Activated CD4-positive, alpha-beta T cell treated with anti-CD3 and anti-CD28 coated beads, Interleukin-2, amount 10 ng/mL, durations not matched to agents 7 days and 5 days (primary cell): ENCODE data around the gene CDKL1. TPM values are rescaled to one million over a fixed set of nuclear protein-coding genes. Genes with fewer than 3 reads are reported as not detected.

Experiments
- CTCF ChIA-PET: fragments of 350-600 bp; sonication (Branson Sonifier 250); formaldehyde crosslinking; loops from one replicate; lab custom pipeline; 2021; ENCODE audit warnings: antibody characterized with exemption; lab: Charles Lee
- POLR2A ChIA-PET: fragments of 350-600 bp; sonication (Branson Sonifier 250); formaldehyde crosslinking; loops from one replicate; lab custom pipeline; 2021; ENCODE audit warnings: antibody characterized with exemption; lab: Charles Lee
- DNase-seq: peaks from one replicate; pipeline ENCODE4 v3.0.0-alpha.2; 2020
- H3K27ac Mint-ChIP-seq: one replicate; pipeline ENCODE4 v1.8.0; 2021; ENCODE audit warnings: mild to moderate bottlenecking, moderate library complexity, mixed read lengths
- H3K27me3 Mint-ChIP-seq: one replicate; pipeline ENCODE4 v1.8.0; 2021; ENCODE audit warnings: mixed read lengths
- H3K36me3 Mint-ChIP-seq: one replicate; pipeline ENCODE4 v1.8.0; 2021; ENCODE audit warnings: low read depth, mixed read lengths
- H3K4me1 Mint-ChIP-seq: one replicate; pipeline ENCODE4 v1.8.0; 2021; ENCODE audit warnings: mixed read lengths
- H3K4me3 Mint-ChIP-seq: one replicate; pipeline ENCODE4 v1.8.0; 2021; ENCODE audit warnings: mild to moderate bottlenecking, moderate library complexity, mixed read lengths
- H3K9me3 Mint-ChIP-seq: one replicate; pipeline ENCODE4 v1.8.0; 2021; ENCODE audit warnings: mixed read lengths
- total RNA-seq, 2 experiments: library from RNA; stranded (reverse); gene quantifications; one replicate each; pipeline ENCODE4 v1.2.3, GENCODE V29; 2021

The CDKL1 gene
- total RNA-seq, 2 experiments from 2014 or later, result 11.5 to 14.6 TPM

DNA sequence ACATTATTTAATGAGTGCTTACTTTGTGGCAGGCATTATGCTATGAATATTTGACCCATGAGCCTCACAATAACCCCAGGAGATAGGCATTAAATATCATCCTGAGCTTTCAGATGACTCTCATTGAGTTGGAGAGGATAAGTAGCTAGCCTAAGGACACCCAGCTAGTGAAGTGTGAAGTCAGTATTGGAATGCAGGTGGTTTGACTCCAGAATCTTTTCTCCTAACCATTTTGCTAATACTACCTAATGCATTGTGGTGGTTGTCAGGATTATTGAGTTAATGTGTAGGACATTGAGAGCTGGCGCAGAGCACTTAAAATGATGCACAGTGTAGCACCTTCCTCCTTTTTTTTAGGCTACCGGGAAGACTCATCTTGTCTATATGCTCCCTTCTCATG is 3.8 kb upstream of the CDKL1 start:
- no peak overlapping the region for H3K27ac Mint-ChIP-seq
- peaks cover 13% of the 10 kb centered on the region for H3K4me1 Mint-ChIP-seq
- no peak overlapping the region for H3K4me3 Mint-ChIP-seq
- H3K9me3 Mint-ChIP-seq, result no peaks in the 10 kb centered on the region
- DNase-seq, result no peak
- ChIA-PET CTCF (interaction anchor here (0.6 to 0.9 kb wide), 3 partner anchors 21 to 409 kb away, joined by 3 read pairs; no protein-coding TSS in a partner anchor), POLR2A (no interaction called here)
- peaks cover 10% of the 10 kb centered on the region for H3K27me3 Mint-ChIP-seq
- peaks cover 2% of the 10 kb centered on the region for H3K36me3 Mint-ChIP-seq

DNA sequence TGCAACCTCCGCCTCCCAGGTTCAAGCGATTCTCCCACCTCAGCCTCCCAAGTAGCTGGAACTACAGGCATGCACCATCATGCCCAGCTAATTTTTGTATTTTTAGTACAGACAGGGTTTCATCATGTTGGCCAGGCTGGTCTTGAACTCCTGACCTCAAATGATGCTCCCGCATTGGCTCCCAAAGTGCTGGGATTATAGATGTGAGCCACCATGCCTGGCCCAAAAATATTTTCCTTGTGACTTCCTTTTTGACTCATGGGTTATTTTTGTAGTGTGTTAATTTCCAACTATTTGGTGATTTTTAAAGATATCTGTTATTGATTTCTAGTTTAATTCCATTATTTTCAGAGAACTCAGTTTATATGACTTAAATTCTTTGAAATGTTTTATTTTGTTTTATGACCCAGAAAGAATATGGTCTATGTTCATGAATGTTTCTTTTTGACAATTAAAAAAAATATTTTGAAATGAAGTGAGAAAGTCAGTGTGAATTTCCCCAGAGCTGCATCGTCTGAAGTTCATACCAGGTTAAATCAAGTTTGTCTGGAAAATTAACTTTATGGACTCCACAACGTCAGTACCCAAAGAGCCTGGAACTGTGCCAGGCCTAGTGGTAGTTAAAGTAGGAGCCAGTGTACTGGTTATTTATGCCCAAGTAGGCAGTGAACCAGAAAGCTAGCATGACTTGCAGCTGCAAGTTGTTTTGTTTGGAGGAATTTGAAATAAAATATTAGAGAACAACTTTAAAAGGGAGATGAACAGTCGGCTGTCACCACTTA is 2.8 kb upstream of the CDKL1 start:
- peaks cover 13% of the 10 kb centered on the region for H3K4me1 Mint-ChIP-seq
- ChIA-PET CTCF (interaction anchor here (0.6 to 0.9 kb wide), 2 partner anchors 20 to 163 kb away, joined by 3 read pairs; no protein-coding TSS in a partner anchor), POLR2A (no interaction called here)
- no peaks in the 10 kb centered on the region for H3K9me3 Mint-ChIP-seq
- peaks cover 2% of the 10 kb centered on the region for H3K36me3 Mint-ChIP-seq
- H3K27ac Mint-ChIP-seq, result no peak overlapping the region
- DNase-seq, result no peak
- H3K27me3 Mint-ChIP-seq, result peaks cover 10% of the 10 kb centered on the region
- no peak overlapping the region for H3K4me3 Mint-ChIP-seq

DNA sequence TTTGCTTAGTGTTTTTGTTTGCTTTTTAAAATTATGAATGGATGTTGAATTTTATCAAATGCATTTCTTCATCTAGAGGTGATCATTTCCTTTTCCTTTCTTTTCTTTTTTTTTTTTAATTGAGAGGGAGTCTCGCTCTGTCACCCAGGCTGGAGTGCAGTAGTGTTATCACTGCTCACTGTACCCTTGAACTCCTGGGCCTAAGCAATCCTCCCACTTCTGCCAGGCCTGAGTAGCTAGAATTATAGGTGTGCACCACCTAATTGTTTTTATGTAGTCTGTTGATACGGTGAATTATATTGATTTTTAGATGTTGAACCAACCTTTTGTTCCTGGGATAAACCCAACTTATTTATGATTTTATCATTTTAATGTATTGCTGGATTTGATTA is 1.5 kb upstream of the CDKL1 start:
- Mint-ChIP-seq H3K4me1 (peaks cover 13% of the 10 kb centered on the region), H3K36me3 (peaks cover 2% of the 10 kb centered on the region), H3K27me3 (peaks cover 10% of the 10 kb centered on the region), H3K9me3 (no peaks in the 10 kb centered on the region), H3K27ac (no peak overlapping the region), H3K4me3 (no peak overlapping the region)
- DNase-seq, result no peak
- ChIA-PET POLR2A (no interaction called here), CTCF (interaction anchor here (0.5 kb wide), 1 partner anchor 231 kb away, joined by 4 read pairs; no protein-coding TSS in a partner anchor)

DNA sequence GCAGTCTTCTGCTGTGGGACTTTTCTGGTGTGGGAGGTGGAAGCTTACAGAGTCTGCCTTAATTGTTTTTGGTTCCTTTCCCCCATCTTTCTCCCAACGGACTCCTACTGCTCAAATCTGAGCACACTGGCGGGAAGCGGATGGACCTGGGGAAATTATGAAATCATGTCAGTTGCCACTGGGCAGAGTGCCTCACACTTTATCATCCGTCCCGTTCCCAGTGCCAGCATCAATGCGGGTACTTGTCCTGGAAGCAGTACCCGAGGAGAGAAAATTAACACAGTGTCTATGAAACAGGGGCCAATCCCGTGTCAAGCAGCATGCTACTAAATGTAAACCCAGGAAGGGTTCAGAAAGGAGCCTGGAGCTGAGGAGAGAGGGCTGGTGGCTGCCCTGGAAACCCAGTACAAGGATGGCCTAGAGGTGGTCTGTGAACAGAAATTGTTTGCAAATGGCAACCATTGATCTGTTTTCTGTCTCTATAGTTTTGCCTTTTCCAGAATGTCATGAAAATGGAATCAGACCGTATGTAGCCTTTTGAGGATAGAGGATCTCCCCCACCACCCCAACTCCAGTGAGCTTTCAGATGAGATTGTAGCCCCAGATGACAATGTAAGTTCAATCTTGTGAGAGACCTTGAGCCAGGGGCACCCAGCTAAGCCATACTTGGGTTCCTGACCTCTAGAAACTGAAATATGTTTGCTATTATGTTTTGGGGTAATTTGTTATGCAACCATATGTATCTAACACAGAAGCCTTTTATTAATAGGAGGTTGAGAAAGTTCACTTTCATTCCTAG is 908 bp upstream of the CDKL1 start:
- H3K4me1 Mint-ChIP-seq, result peaks cover 13% of the 10 kb centered on the region
- H3K9me3 Mint-ChIP-seq, result no peaks in the 10 kb centered on the region
- H3K36me3 Mint-ChIP-seq, result peaks cover 2% of the 10 kb centered on the region
- no peak for DNase-seq
- no peak overlapping the region for H3K27ac Mint-ChIP-seq
- H3K4me3 Mint-ChIP-seq, result peak overlapping the region; percentile 69
- POLR2A ChIA-PET, result interaction anchor here (0.6 kb wide), 1 partner anchor 119 kb away, joined by 4 read pairs; no protein-coding TSS in a partner anchor
- CTCF ChIA-PET, result interaction anchor here (0.5 to 1.2 kb wide), 3 partner anchors 10 to 374 kb away, joined by 3 to 4 read pairs (median 4); no protein-coding TSS in a partner anchor
- H3K27me3 Mint-ChIP-seq, result peaks cover 10% of the 10 kb centered on the region

- DNase-seq, result no peak
- no peaks in the 10 kb centered on the region for H3K9me3 Mint-ChIP-seq
- peaks cover 2% of the 10 kb centered on the region for H3K36me3 Mint-ChIP-seq
- peaks cover 13% of the 10 kb centered on the region for H3K4me1 Mint-ChIP-seq
- peaks cover 10% of the 10 kb centered on the region for H3K27me3 Mint-ChIP-seq
- ChIA-PET POLR2A (no interaction called here), CTCF (no interaction called here)
- no peak overlapping the region for H3K27ac Mint-ChIP-seq
- H3K4me3 Mint-ChIP-seq, result peak overlapping the region; percentile 76
These were observed 1.2 kb downstream of the CDKL1 start for GRCh38 chr14:50395448-50395847.

GRCh38 chr14:50394713-50395112 is 2.0 kb downstream of the CDKL1 start:
- Mint-ChIP-seq H3K27ac (no peak overlapping the region), H3K9me3 (no peaks in the 10 kb centered on the region), H3K4me3 (no peak overlapping the region), H3K36me3 (peaks cover 2% of the 10 kb centered on the region), H3K4me1 (peaks cover 13% of the 10 kb centered on the region), H3K27me3 (peaks cover 10% of the 10 kb centered on the region)
- DNase-seq, result no peak
- POLR2A ChIA-PET, result no interaction called here
- CTCF ChIA-PET, result no interaction called here

GRCh38 chr14:50389668-50390441 is 6.8 kb downstream of the CDKL1 start:
- CTCF ChIA-PET, result no interaction called here
- H3K4me1 Mint-ChIP-seq, result no peaks in the 10 kb centered on the region
- no peaks in the 10 kb centered on the region for H3K27me3 Mint-ChIP-seq
- H3K36me3 Mint-ChIP-seq, result no peaks in the 10 kb centered on the region
- no peaks in the 10 kb centered on the region for H3K9me3 Mint-ChIP-seq
- DNase-seq, result no peak
- no peak overlapping the region for H3K27ac Mint-ChIP-seq
- H3K4me3 Mint-ChIP-seq, result no peak overlapping the region
- POLR2A ChIA-PET, result no interaction called here

GRCh38 chr14:50388256-50388931 is 8.3 kb downstream of the CDKL1 start:
- CTCF ChIA-PET, result no interaction called here
- Mint-ChIP-seq H3K4me1 (no peaks in the 10 kb centered on the region), H3K4me3 (no peak overlapping the region), H3K27ac (no peak overlapping the region), H3K36me3 (no peaks in the 10 kb centered on the region), H3K27me3 (no peaks in the 10 kb centered on the region), H3K9me3 (no peaks in the 10 kb centered on the region)
- POLR2A ChIA-PET, result no interaction called here
- no peak for DNase-seq

GRCh38 chr14:50387548-50387947 is 9.1 kb downstream of the CDKL1 start:
- DNase-seq, result no peak
- CTCF ChIA-PET, result no interaction called here
- no peaks in the 10 kb centered on the region for H3K9me3 Mint-ChIP-seq
- no peak overlapping the region for H3K27ac Mint-ChIP-seq
- no peak overlapping the region for H3K4me3 Mint-ChIP-seq
- H3K4me1 Mint-ChIP-seq, result no peaks in the 10 kb centered on the region
- H3K36me3 Mint-ChIP-seq, result no peaks in the 10 kb centered on the region
- H3K27me3 Mint-ChIP-seq, result no peaks in the 10 kb centered on the region
- POLR2A ChIA-PET, result no interaction called here

DNA sequence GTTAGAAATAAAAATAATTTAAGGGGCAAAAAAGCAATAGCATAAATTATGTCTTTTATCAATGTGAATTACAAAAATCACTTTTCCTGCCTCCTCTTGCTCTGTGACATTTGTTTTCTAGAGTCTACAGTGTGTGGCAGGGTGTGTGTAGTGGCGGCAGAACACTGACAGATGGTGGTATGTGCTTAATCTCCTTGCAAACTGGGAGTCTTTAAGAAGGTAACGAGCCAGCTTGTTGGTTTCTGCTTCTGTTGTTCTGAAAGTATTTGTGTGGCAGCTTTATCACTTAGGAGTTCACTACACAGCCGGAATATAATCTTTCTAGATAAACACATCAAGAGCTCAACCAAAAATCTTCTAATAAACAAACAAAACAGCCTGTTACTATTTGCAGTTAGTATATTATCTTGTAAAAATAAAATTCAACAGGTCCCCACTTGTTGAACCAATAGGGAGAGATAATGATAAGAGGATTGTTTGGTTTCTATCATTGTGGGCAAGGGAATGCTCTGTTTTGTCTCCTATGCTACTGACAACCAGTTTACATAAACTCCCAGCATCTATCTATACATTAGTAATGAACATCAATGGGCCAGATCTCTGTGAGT is 13.0 kb downstream of the CDKL1 start:
- no peak overlapping the region for H3K4me3 Mint-ChIP-seq
- DNase-seq, result no peak
- no peaks in the 10 kb centered on the region for H3K4me1 Mint-ChIP-seq
- POLR2A ChIA-PET, result no interaction called here
- H3K27ac Mint-ChIP-seq, result no peak overlapping the region
- no peaks in the 10 kb centered on the region for H3K9me3 Mint-ChIP-seq
- no peaks in the 10 kb centered on the region for H3K36me3 Mint-ChIP-seq
- CTCF ChIA-PET, result interaction anchor here (1.0 kb wide), 1 partner anchor 9 kb away, joined by 3 read pairs; no protein-coding TSS in a partner anchor
- H3K27me3 Mint-ChIP-seq, result no peaks in the 10 kb centered on the region

DNA sequence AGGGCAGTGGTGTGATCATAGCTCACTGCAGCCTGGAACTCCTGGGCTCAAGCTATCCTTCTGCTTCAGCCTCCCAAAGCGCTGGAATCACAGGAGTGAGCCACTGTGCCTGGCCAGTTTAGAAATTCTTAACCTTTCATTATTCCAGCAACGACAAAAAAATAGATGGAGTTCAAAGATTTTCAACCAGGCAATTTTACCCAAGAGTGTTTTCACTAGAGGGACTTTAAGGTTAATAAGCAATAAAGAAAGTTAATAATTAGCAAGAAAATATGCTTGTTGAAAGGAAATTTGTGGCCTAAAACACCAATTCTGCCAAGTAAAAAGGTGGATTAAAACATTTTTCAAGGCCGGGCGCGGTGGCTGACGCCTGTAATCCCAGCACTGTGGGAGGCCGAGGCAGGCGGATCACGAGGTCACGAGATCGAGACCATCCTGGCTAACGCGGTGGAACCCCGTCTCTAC is 14.8 kb downstream of the CDKL1 start:
- POLR2A ChIA-PET, result no interaction called here
- H3K4me3 Mint-ChIP-seq, result no peak overlapping the region
- H3K27ac Mint-ChIP-seq, result no peak overlapping the region
- H3K36me3 Mint-ChIP-seq, result no peaks in the 10 kb centered on the region
- CTCF ChIA-PET, result no interaction called here
- H3K4me1 Mint-ChIP-seq, result no peaks in the 10 kb centered on the region
- H3K9me3 Mint-ChIP-seq, result no peaks in the 10 kb centered on the region
- no peak for DNase-seq
- H3K27me3 Mint-ChIP-seq, result no peaks in the 10 kb centered on the region

DNA sequence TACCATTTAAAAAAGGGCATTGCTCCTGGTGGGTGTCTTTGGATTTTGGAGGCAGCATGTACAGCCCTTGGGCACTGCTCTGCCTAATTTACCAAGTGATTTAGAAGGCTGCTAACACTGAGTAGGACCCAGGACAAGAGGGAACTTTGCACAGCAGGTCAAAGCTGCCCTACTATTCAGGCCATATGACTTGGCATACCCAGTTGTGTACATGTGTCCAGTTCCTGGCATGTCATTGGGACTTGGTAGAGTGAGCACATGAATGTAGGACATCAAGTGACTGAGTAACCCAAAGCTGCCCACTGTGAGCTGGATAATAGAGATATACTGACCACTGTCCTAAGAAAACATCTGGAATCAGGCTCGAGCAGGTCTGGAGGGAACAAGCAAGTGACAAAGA is 15.7 kb downstream of the CDKL1 start:
- no peaks in the 10 kb centered on the region for H3K36me3 Mint-ChIP-seq
- no peaks in the 10 kb centered on the region for H3K4me1 Mint-ChIP-seq
- H3K27me3 Mint-ChIP-seq, result no peaks in the 10 kb centered on the region
- ChIA-PET POLR2A (no interaction called here), CTCF (interaction anchor here (0.5 kb wide), 1 partner anchor 221 kb away, joined by 3 read pairs; no protein-coding TSS in a partner anchor)
- no peak overlapping the region for H3K4me3 Mint-ChIP-seq
- no peaks in the 10 kb centered on the region for H3K9me3 Mint-ChIP-seq
- no peak for DNase-seq
- H3K27ac Mint-ChIP-seq, result no peak overlapping the region
